GM12801 (cell line): Measurements from ENCODE around the gene CDKAL1.

Source experiments
- CTCF ChIP-seq: IDR thresholded peaks from one replicate; pipeline ENCODE4 v1.5.1; 2011; ENCODE audit warnings: control low read depth; ENCODE audit not compliant: insufficient read length; ENCODE audit errors: extremely low read depth

Gene CDKAL1

GRCh38 chr6:20900389-20901160 lies 366.3 kb downstream of the CDKAL1 start:
- no peak for TF ChIP-seq CTCF

GRCh38 chr6:20905377-20905776 lies 371.1 kb downstream of the CDKAL1 start:
- no peak for TF ChIP-seq CTCF

GRCh38 chr6:20906945-20907344 lies 372.7 kb downstream of the CDKAL1 start:
- TF ChIP-seq CTCF, result no peak

- TF ChIP-seq CTCF, result no peak
Observed at GRCh38 chr6:20907486-20908071, 373.3 kb downstream of the CDKAL1 start.

- no peak for TF ChIP-seq CTCF
Observed at GRCh38 chr6:20909621-20910020, 375.4 kb downstream of the CDKAL1 start.

GRCh38 chr6:20911712-20912111 lies 377.5 kb downstream of the CDKAL1 start:
- no peak for TF ChIP-seq CTCF

GRCh38 chr6:20915156-20915555 lies 380.9 kb downstream of the CDKAL1 start:
- no peak for TF ChIP-seq CTCF
